Caco-2 (cell line): ENCODE measurements around the gene LIPA. TPM values are rescaled to one million over a fixed set of nuclear protein-coding genes. Genes with fewer than 3 reads are reported as not detected.

Experiments
- BruUV-seq: library from RNA; stranded (reverse); fragments of 400-500 nt; replicated peaks from 2 replicates; lab custom pipeline; 2021; lab: Mats Ljungman, UMichigan
- CTCF ChIA-PET: fragments of 300-600 bp; sonication (Branson Sonifier 250); formaldehyde crosslinking; loops from one replicate; lab custom pipeline; 2022; ENCODE audit warnings: antibody characterized with exemption; lab: Charles Lee
- POLR2A ChIA-PET: fragments of 300-600 bp; sonication (Branson Sonifier 250); formaldehyde crosslinking; loops from one replicate; lab custom pipeline; 2022; ENCODE audit warnings: antibody characterized with exemption; lab: Charles Lee
- DNase-seq, 2 experiments: peaks; one replicate each; pipeline versions ENCODE4 v3.0.0 to v3.0.0-alpha.2; 2020 to 2022
- H3K27me3 ChIP-seq: replicated peaks from 2 replicates; pipeline ENCODE4 v1.6.0; 2011; ENCODE audit warnings: low read length; ENCODE audit not compliant: control insufficient read depth, insufficient read depth
- H3K36me3 ChIP-seq: 2 replicates; pipeline ENCODE4 v1.5.1; 2011; ENCODE audit warnings: low read length; ENCODE audit not compliant: control insufficient read depth, insufficient read depth
- H3K4me1 ChIP-seq: fragments of 250-450 bp; sonication (Bioruptor Pico); 2 replicates; pipeline ENCODE4 v1.5.1; 2020; ENCODE audit warnings: mild to moderate bottlenecking
- H3K4me3 ChIP-seq: 2 replicates; pipeline ENCODE4 v1.5.1; 2011; ENCODE audit warnings: low read depth, mild to moderate bottlenecking, control low read depth, low read length
- H3K9me3 ChIP-seq: fragments of 250-450 bp; sonication (Bioruptor Pico); 2 replicates; pipeline ENCODE4 v1.5.1; 2020; ENCODE audit warnings: mild to moderate bottlenecking, moderate library complexity
- H3K27ac Mint-ChIP-seq: one replicate; pipeline ENCODE4 v1.8.0; 2022; ENCODE audit warnings: mixed read lengths; ENCODE audit not compliant: unreplicated experiment
- H3K27me3 Mint-ChIP-seq: one replicate; pipeline ENCODE4 v1.8.0; 2022; ENCODE audit warnings: mixed read lengths; ENCODE audit not compliant: insufficient read depth, unreplicated experiment
- H3K36me3 Mint-ChIP-seq: one replicate; pipeline ENCODE4 v1.8.0; 2022; ENCODE audit warnings: mild to moderate bottlenecking, mixed read lengths; ENCODE audit not compliant: insufficient read depth, unreplicated experiment
- H3K4me1 Mint-ChIP-seq: one replicate; pipeline ENCODE4 v1.8.0; 2022; ENCODE audit warnings: low read depth, mixed read lengths; ENCODE audit not compliant: unreplicated experiment
- H3K4me3 Mint-ChIP-seq: one replicate; pipeline ENCODE4 v1.8.0; 2022; ENCODE audit warnings: mild to moderate bottlenecking, moderate library complexity, mixed read lengths; ENCODE audit not compliant: unreplicated experiment
- H3K9me3 Mint-ChIP-seq: one replicate; pipeline ENCODE4 v1.8.0; 2022; ENCODE audit warnings: mixed read lengths; ENCODE audit not compliant: unreplicated experiment
- intact Hi-C: fragments of 100-400 bp; cut with micrococcal nuclease; formaldehyde crosslinking; loops from one replicate; pipeline ENCODE4 v1.10.0; 2022; ENCODE audit not compliant: unreplicated experiment
- total RNA-seq: library from RNA; stranded (reverse); gene quantifications from 2 replicates; pipeline ENCODE4 v1.2.3, GENCODE V29; 2022
- TF ChIP-seq, protein P1 (sequence below), 2 experiments: fragments of 200-600 bp in 1 of 2; IDR thresholded peaks; 1 replicate in 1 of 2; 2 replicates in 1 of 2; pipeline versions ENCODE4 v1.5.1 to v1.8.0; 2011 to 2022; ENCODE audit warnings: antibody characterized with exemption in 1 of 2, control low read depth in 1 of 2, inconsistent platforms in 1 of 2, low read depth in 1 of 2, low read length in 1 of 2, mild to moderate bottlenecking in 1 of 2, moderate library complexity in 1 of 2; ENCODE audit not compliant: insufficient read depth in 1 of 2, severe bottlenecking in 1 of 2, unreplicated experiment in 1 of 2

Gene LIPA
- total RNA-seq, 1 experiment from 2014 or later = 18.8 TPM

DNA sequence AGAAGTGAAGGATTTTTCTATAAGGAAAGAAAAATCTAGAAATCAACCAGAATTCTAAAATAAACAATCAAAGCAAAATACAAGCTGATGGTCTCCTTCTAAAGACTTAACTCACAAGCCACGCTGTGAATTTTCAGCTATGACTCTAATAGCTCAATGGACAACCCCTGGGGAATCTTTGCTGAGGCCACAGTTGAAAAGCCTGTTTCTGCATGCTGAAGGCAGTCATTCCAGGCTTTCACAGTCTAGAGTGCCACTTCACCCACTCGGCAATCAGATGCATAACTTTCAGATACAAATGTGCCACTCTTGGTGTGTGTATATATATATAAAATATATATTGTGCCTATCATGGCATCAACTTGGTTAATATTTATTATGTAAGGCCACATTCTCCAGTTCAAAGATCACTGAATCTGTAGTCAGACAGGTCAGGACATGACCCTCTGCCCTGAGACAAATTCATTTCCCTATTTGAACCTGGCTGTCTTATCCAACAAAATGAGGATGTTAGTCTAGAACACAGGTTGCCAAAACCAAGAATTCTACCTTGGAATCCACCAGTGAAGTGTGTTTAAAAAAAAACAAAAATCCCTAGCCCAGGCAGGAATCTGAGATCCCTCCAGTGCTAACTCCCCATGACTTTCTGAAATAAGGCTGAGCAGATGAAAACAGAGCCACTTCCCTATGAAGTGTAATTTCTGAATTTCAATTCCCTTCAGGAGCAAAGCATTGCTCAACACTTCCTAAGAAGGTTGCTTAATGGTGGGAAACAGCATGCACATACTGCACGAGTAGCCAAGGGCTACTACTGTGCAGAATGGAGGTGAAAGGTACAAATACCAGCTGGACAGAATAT lies 9.9 kb downstream of the LIPA start:
- DNase-seq = no peak
- Mint-ChIP-seq H3K4me3 (no peak overlapping the region), H3K36me3 (no peaks in the 10 kb centered on the region), H3K27me3 (no peaks in the 10 kb centered on the region), H3K27ac (no peak overlapping the region), H3K9me3 (no peaks in the 10 kb centered on the region), H3K4me1 (peaks cover 6% of the 10 kb centered on the region)
- ChIA-PET CTCF (no interaction called here), POLR2A (interaction anchor here (0.8 kb wide), 1 partner anchor 10 kb away, joined by 3 read pairs; the partner anchor contains the start of gene LIPA)
- H3K27me3 ChIP-seq = no peaks in the 10 kb centered on the region
- intact Hi-C loops = no loop called here
- no peak overlapping the region for H3K4me3 ChIP-seq
- H3K36me3 ChIP-seq = no peaks in the 10 kb centered on the region
- TF ChIP-seq, protein P1, sequence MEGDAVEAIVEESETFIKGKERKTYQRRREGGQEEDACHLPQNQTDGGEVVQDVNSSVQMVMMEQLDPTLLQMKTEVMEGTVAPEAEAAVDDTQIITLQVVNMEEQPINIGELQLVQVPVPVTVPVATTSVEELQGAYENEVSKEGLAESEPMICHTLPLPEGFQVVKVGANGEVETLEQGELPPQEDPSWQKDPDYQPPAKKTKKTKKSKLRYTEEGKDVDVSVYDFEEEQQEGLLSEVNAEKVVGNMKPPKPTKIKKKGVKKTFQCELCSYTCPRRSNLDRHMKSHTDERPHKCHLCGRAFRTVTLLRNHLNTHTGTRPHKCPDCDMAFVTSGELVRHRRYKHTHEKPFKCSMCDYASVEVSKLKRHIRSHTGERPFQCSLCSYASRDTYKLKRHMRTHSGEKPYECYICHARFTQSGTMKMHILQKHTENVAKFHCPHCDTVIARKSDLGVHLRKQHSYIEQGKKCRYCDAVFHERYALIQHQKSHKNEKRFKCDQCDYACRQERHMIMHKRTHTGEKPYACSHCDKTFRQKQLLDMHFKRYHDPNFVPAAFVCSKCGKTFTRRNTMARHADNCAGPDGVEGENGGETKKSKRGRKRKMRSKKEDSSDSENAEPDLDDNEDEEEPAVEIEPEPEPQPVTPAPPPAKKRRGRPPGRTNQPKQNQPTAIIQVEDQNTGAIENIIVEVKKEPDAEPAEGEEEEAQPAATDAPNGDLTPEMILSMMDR (IDR thresholded peaks at IDR 0.05; ENCODE audit: insufficient read depth in 1 of 2, low read depth in 1 of 2, low read length in 1 of 2, severe bottlenecking in 1 of 2, unreplicated experiment in 1 of 2) = no peak
- no TSS peak for BruUV-seq
- peaks cover 10% of the 10 kb centered on the region for H3K4me1 ChIP-seq
- no peaks in the 10 kb centered on the region for H3K9me3 ChIP-seq

DNA sequence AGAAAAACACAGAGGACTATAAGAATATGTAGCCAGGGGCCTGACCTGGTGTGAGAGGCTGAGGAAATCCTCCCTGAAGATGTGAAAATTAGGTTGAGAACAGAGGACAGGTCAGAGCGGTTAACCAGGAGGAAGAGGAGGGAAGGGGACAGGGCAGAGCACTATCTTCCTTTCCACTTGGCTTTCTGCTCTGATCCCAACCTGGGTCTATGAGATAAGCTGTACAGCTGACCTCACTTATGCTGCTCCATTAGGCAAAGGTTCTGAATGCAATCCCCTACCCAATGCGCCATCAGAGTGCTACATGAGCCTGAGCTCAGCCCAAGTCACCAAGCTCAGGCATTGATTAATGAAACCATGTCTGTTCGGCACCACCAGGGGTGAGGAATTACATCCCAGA lies 10.5 kb downstream of the LIPA start:
- POLR2A ChIA-PET = interaction anchor here (0.8 kb wide), 1 partner anchor 11 kb away, joined by 3 read pairs; the partner anchor contains the start of gene LIPA
- CTCF ChIA-PET = no interaction called here
- Mint-ChIP-seq H3K27me3 (no peaks in the 10 kb centered on the region), H3K4me3 (no peak overlapping the region), H3K4me1 (peaks cover 6% of the 10 kb centered on the region), H3K9me3 (no peaks in the 10 kb centered on the region), H3K27ac (no peak overlapping the region), H3K36me3 (no peaks in the 10 kb centered on the region)
- H3K27me3 ChIP-seq = no peaks in the 10 kb centered on the region
- TF ChIP-seq, protein P1 (IDR thresholded peaks at IDR 0.05; ENCODE audit: insufficient read depth in 1 of 2, low read depth in 1 of 2, low read length in 1 of 2, severe bottlenecking in 1 of 2, unreplicated experiment in 1 of 2) = no peak
- no peaks in the 10 kb centered on the region for H3K9me3 ChIP-seq
- intact Hi-C loops = no loop called here
- no peak overlapping the region for H3K4me3 ChIP-seq
- BruUV-seq = no TSS peak
- peaks cover 10% of the 10 kb centered on the region for H3K4me1 ChIP-seq
- no peaks in the 10 kb centered on the region for H3K36me3 ChIP-seq
- no peak for DNase-seq

DNA sequence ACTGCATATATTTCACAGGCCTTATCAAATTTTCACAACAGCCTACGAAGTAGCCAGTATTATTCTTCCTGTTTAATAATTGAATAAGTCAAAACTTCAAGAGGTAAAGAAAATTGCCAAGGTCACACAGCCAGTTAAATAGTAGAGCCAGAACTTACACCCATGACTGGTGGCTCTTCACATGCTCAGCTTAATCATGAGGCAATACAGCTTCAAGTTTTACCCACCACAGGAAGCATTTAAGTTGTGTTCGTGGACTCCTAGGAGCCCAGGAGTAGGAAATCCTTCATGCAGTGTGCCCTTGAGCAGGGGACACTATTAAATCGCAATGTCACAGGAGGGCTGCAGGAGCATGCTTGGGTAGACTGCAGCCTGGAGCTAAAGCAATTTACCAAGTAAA lies 11.1 kb downstream of the LIPA start:
- no peaks in the 10 kb centered on the region for H3K9me3 Mint-ChIP-seq
- H3K27ac Mint-ChIP-seq = no peak overlapping the region
- no TSS peak for BruUV-seq
- no peak overlapping the region for H3K4me3 Mint-ChIP-seq
- ChIA-PET POLR2A (interaction anchor here (0.8 kb wide), 1 partner anchor 11 kb away, joined by 3 read pairs; the partner anchor contains the start of gene LIPA), CTCF (no interaction called here)
- TF ChIP-seq, protein P1 (IDR thresholded peaks at IDR 0.05; ENCODE audit: insufficient read depth in 1 of 2, low read depth in 1 of 2, low read length in 1 of 2, severe bottlenecking in 1 of 2, unreplicated experiment in 1 of 2) = no peak
- H3K27me3 Mint-ChIP-seq = no peaks in the 10 kb centered on the region
- Histone ChIP-seq H3K27me3 (no peaks in the 10 kb centered on the region), H3K4me1 (peaks cover 10% of the 10 kb centered on the region), H3K36me3 (no peaks in the 10 kb centered on the region), H3K9me3 (no peaks in the 10 kb centered on the region), H3K4me3 (no peak overlapping the region)
- peaks cover 6% of the 10 kb centered on the region for H3K4me1 Mint-ChIP-seq
- H3K36me3 Mint-ChIP-seq = no peaks in the 10 kb centered on the region
- intact Hi-C loops = no loop called here
- no peak for DNase-seq
